ENCODE data around the gene SPG21.

Gene SPG21

GRCh38 chr15:64979252-64979710, 10.4 kb downstream of the SPG21 start:
- Histone ChIP-seq H3K4me1 (ENCODE audit: insufficient read depth, low read length) (peaks cover 4% of the 10 kb centered on the region), H3K9me3 (ENCODE audit: control insufficient read depth, insufficient read depth, low read length) (no peaks in the 10 kb centered on the region), H3K36me3 (ENCODE audit: insufficient read depth, low read length) (peaks cover 4% of the 10 kb centered on the region), H3K9ac (ENCODE audit: low read depth, low read length) (no peak overlapping the region)

- H3K36me3 ChIP-seq (ENCODE audit: insufficient read depth, low read length) = peaks cover 10% of the 10 kb centered on the region
- no peaks in the 10 kb centered on the region for H3K9me3 ChIP-seq (ENCODE audit: control insufficient read depth, insufficient read depth, low read length)
- H3K9ac ChIP-seq (ENCODE audit: low read depth, low read length) = no peak overlapping the region
- H3K4me1 ChIP-seq (ENCODE audit: insufficient read depth, low read length) = peaks cover 4% of the 10 kb centered on the region
Observed at GRCh38 chr15:64975390-64975789, 14.3 kb downstream of the SPG21 start.

GRCh38 chr15:64970698-64971097, 19.0 kb downstream of the SPG21 start:
- Histone ChIP-seq H3K9me3 (ENCODE audit: control insufficient read depth, insufficient read depth, low read length) (no peaks in the 10 kb centered on the region), H3K4me1 (ENCODE audit: insufficient read depth, low read length) (no peaks in the 10 kb centered on the region), H3K36me3 (ENCODE audit: insufficient read depth, low read length) (peaks cover 10% of the 10 kb centered on the region), H3K9ac (ENCODE audit: low read depth, low read length) (no peak overlapping the region)

GRCh38 chr15:64969401-64969800, 20.3 kb downstream of the SPG21 start:
- Histone ChIP-seq H3K9ac (ENCODE audit: low read depth, low read length) (no peak overlapping the region), H3K4me1 (ENCODE audit: insufficient read depth, low read length) (no peaks in the 10 kb centered on the region), H3K9me3 (ENCODE audit: control insufficient read depth, insufficient read depth, low read length) (no peaks in the 10 kb centered on the region), H3K36me3 (ENCODE audit: insufficient read depth, low read length) (peaks cover 11% of the 10 kb centered on the region)

GRCh38 chr15:64961013-64961412, 28.7 kb downstream of the SPG21 start:
- Histone ChIP-seq H3K36me3 (ENCODE audit: insufficient read depth, low read length) (peaks cover 21% of the 10 kb centered on the region; the same call in 1 of the 2 replicates), H3K4me1 (ENCODE audit: insufficient read depth, low read length) (no peaks in the 10 kb centered on the region), H3K9me3 (ENCODE audit: control insufficient read depth, insufficient read depth, low read length) (no peaks in the 10 kb centered on the region), H3K9ac (ENCODE audit: low read depth, low read length) (no peak overlapping the region)

- Histone ChIP-seq H3K36me3 (ENCODE audit: insufficient read depth, low read length) (peaks cover 19% of the 10 kb centered on the region; the same call in 1 of the 2 replicates), H3K4me1 (ENCODE audit: insufficient read depth, low read length) (no peaks in the 10 kb centered on the region), H3K9me3 (ENCODE audit: control insufficient read depth, insufficient read depth, low read length) (no peaks in the 10 kb centered on the region; the same call in 1 of the 2 replicates), H3K9ac (ENCODE audit: low read depth, low read length) (no peak overlapping the region)
Observed at GRCh38 chr15:64960153-64960552, 29.6 kb downstream of the SPG21 start.

- no peaks in the 10 kb centered on the region; the same call in 1 of the 2 replicates for H3K9me3 ChIP-seq (ENCODE audit: control insufficient read depth, insufficient read depth, low read length)
- H3K9ac ChIP-seq (ENCODE audit: low read depth, low read length) = no peak overlapping the region
- H3K36me3 ChIP-seq (ENCODE audit: insufficient read depth, low read length) = peaks cover 18% of the 10 kb centered on the region; the same call in 1 of the 2 replicates
- no peaks in the 10 kb centered on the region for H3K4me1 ChIP-seq (ENCODE audit: insufficient read depth, low read length)
Observed at GRCh38 chr15:64959128-64959527, 30.6 kb downstream of the SPG21 start.

- Histone ChIP-seq H3K4me1 (ENCODE audit: insufficient read depth, low read length) (no peaks in the 10 kb centered on the region), H3K9me3 (ENCODE audit: control insufficient read depth, insufficient read depth, low read length) (no peaks in the 10 kb centered on the region; the same call in 1 of the 2 replicates), H3K9ac (ENCODE audit: low read depth, low read length) (no peak overlapping the region), H3K36me3 (ENCODE audit: insufficient read depth, low read length) (peaks cover 4% of the 10 kb centered on the region; the same call in 1 of the 2 replicates)
Observed at GRCh38 chr15:64954395-64954794, 35.3 kb downstream of the SPG21 start.

- H3K36me3 ChIP-seq (ENCODE audit: insufficient read depth, low read length) = no peaks in the 10 kb centered on the region
- no peaks in the 10 kb centered on the region for H3K4me1 ChIP-seq (ENCODE audit: insufficient read depth, low read length)
- H3K9me3 ChIP-seq (ENCODE audit: control insufficient read depth, insufficient read depth, low read length) = no peaks in the 10 kb centered on the region; the same call in 1 of the 2 replicates
- no peak overlapping the region for H3K9ac ChIP-seq (ENCODE audit: low read depth, low read length)
Observed at GRCh38 chr15:64951777-64952418, 37.8 kb downstream of the SPG21 start.

- no peaks in the 10 kb centered on the region; the same call in 1 of the 2 replicates for H3K9me3 ChIP-seq (ENCODE audit: control insufficient read depth, insufficient read depth, low read length)
- no peak overlapping the region for H3K9ac ChIP-seq (ENCODE audit: low read depth, low read length)
- no peaks in the 10 kb centered on the region for H3K36me3 ChIP-seq (ENCODE audit: insufficient read depth, low read length)
- no peaks in the 10 kb centered on the region for H3K4me1 ChIP-seq (ENCODE audit: insufficient read depth, low read length)
Observed at GRCh38 chr15:64950888-64951287, 38.8 kb downstream of the SPG21 start.

GRCh38 chr15:64949383-64950186, 40.1 kb downstream of the SPG21 start:
- H3K9ac ChIP-seq (ENCODE audit: low read depth, low read length) = no peak overlapping the region
- no peaks in the 10 kb centered on the region for H3K4me1 ChIP-seq (ENCODE audit: insufficient read depth, low read length)
- no peaks in the 10 kb centered on the region for H3K36me3 ChIP-seq (ENCODE audit: insufficient read depth, low read length)
- no peaks in the 10 kb centered on the region for H3K9me3 ChIP-seq (ENCODE audit: control insufficient read depth, insufficient read depth, low read length)

GRCh38 chr15:64948916-64949315, 40.8 kb downstream of the SPG21 start:
- Histone ChIP-seq H3K9me3 (ENCODE audit: control insufficient read depth, insufficient read depth, low read length) (no peaks in the 10 kb centered on the region), H3K4me1 (ENCODE audit: insufficient read depth, low read length) (no peaks in the 10 kb centered on the region), H3K9ac (ENCODE audit: low read depth, low read length) (no peak overlapping the region), H3K36me3 (ENCODE audit: insufficient read depth, low read length) (no peaks in the 10 kb centered on the region)

GRCh38 chr15:64947211-64947610, 42.5 kb downstream of the SPG21 start:
- no peaks in the 10 kb centered on the region for H3K9me3 ChIP-seq (ENCODE audit: control insufficient read depth, insufficient read depth, low read length)
- H3K4me1 ChIP-seq (ENCODE audit: insufficient read depth, low read length) = no peaks in the 10 kb centered on the region
- H3K36me3 ChIP-seq (ENCODE audit: insufficient read depth, low read length) = no peaks in the 10 kb centered on the region
- H3K9ac ChIP-seq (ENCODE audit: low read depth, low read length) = no peak overlapping the region

- Histone ChIP-seq H3K4me1 (ENCODE audit: insufficient read depth, low read length) (no peaks in the 10 kb centered on the region), H3K9me3 (ENCODE audit: control insufficient read depth, insufficient read depth, low read length) (no peaks in the 10 kb centered on the region), H3K36me3 (ENCODE audit: insufficient read depth, low read length) (no peaks in the 10 kb centered on the region; the same call in 1 of the 2 replicates), H3K9ac (ENCODE audit: low read depth, low read length) (no peak overlapping the region)
Observed at GRCh38 chr15:64944961-64945360, 44.8 kb downstream of the SPG21 start.

Measured in ES-I3 (cell line).